GM19025 (cell line): ENCODE data around the gene MCTP2.
"Not testable (repeated sequence)": the region's sequence is repeated elsewhere in the genome, so short reads cannot be mapped to it uniquely, and the experiment has no call there.

Experiments used
- ATAC-seq: cut with Tn5 transposase; IDR thresholded peaks from one replicate; pipeline ENCODE4 v1.9.1; 2021; ENCODE audit warnings: mild to moderate bottlenecking, low read depth, moderate library complexity; ENCODE audit not compliant: unreplicated experiment

The MCTP2 gene

DNA sequence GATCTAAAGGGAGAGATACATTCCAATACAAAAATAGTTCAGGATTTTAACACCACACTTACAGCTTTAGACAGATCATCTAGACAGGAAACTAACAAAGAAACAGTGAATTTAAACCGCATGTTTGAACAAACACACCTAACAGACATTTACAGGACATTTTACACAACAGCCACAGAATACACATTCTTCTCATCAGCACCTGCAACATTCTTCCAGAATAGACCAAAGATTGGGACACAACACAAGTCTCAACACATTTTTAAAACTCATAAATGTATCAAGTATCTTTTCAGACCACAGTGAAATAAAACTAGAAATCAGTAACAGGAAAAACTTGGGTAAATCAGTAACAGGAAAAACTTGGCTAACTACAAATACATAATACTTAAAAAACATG is 256.3 kb downstream of the MCTP2 start:
- no peak for ATAC-seq

DNA sequence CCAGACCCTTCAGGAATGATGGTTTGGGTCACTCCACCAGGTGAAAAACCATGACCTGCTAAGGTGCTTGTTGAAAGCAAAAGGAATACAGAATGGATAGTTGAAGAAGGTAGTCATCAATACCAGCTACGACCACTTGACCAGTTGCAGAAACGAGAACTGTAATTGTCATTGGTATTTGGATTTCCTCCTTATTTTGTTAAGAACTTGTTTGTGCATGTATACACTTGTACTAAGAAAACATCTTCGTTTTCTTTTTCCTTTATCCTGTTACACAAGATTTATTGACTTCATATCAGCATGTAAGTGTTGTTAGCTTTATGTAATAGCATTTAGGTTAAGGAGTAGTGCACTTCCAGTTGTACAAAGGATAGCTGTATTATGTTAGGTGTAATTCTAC is 261.8 kb downstream of the MCTP2 start:
- no peak for ATAC-seq

DNA sequence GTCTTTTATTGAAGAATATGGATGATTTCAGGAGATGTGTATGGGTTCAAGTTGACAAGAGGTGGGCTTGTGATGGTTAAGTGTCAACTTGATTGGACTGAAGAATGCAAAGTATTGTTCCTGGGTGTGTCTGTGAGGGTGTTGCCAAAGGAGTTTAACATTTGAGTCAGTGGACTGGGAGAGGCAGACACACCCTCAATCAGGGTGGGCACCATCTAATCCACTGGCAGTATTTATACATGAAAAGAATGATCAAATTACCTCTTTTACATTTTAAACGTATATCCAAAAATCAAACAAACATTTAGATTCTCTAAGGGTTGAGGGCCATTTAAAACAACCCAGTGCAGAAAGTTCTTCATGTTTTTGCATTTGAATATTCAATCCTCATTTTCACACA is 262.2 kb downstream of the MCTP2 start:
- ATAC-seq: not testable (repeated sequence)

DNA sequence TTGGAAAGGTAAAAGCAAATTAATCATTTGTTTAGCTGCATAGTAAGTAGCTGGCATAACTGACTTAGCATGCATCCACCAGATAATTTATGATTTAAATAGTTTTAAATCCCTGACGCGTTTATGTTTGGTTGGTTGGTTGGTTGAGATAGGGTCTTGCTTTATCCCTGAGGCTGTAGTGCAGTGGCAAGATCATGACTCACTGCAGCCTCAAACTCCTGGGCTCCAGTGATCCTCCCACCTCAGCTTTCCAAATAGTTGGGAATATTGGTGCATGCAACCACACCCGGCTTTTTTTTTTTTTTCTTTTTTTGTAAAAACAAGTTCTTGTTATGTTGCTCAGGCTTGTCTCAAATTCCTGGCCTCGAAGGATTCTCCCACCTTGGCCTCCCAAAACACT is 263.4 kb downstream of the MCTP2 start:
- no peak for ATAC-seq

DNA sequence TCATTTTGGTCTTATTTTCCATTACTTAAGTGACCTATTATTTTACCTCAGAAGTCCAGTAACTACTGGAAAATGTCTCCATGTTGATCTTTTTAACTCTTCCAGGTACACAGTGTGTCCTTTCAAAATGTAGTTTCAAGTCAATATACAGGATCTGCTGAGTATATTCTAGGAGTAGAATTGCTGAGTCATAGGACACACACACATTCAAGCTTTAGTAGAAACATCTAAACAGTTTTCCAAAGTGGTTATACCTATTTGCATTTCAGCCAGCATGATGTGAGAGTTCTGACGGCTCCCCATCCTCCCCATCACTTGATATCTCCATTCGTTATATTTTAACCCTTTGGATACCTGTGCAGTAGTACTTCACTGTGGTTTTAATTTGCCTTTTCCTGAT is 271.9 kb downstream of the MCTP2 start:
- ATAC-seq: no peak

DNA sequence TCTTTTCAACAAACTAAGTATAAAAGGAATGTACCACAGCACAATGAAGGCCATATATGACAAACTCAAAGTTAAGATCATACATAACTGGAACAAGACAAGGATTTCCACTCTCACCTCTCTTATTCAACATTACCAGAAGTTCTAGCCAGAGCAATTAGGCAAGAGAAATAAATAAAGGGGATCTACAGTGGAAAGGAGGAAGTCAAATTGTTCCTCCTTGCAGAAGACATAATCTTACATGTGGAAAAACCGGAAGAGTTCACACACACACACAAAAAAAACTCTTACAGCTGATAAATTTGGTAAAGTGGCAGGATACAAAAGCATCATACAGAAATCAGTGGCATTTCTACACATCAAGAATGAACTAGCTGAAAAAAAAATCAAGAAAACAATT is 277.9 kb downstream of the MCTP2 start:
- ATAC-seq: no peak

DNA sequence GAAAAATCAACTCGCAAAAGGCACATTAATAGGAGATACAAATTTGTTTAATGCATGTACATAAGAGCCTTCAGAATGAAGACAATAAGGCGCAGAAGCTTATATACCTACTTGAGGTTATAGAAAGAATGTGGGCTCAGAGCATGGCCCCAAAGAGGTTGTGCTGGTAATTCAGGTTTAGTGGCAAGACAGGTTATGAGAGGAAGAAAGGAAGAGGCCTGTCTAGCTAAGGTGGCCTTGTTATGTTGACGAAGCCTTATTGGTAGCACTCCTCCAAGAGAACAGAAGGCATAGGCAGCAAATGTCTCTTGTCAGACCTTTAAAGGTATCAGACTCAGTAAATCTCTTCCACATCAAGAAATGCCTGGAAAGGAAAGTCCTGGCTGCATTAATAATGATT is 290.8 kb downstream of the MCTP2 start:
- ATAC-seq: no peak

DNA sequence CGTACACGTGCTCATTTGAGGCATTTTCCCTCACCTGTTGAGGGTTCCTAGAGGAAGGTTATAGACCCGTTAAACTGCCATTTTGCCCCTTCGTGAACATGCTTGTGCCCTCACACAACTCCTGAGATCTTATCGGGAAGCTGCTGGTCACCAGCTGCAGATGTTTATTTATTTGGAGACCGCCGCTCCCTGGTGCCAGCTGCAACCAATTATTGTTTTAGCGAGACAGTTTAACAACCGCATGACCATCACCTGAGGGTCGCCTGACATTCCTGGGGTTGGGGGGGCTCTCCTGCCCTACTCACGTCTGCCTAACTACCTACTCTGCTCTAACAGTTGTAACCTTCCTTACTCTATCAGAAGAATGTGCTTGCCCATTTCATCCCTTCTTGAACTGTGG is 292.5 kb downstream of the MCTP2 start:
- ATAC-seq: no peak

DNA sequence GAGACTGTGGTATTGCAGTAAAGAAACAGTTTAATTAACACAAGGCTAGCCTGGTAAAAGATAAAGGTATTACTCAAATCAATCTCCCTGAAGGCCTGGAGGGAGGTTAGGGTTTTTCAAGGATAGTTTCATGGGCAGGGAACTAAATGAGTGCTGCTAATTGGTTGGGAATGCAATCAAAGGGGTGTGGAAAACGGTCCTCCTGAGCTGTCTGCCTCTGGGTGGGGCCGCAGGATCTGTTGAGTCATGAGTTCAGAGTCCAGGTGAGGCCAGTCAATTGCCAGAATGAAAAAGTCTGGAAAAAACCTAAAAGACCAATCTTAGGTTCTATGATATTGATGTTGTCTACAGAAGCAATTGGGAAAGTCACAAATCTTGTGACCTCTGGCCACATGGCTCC is 293.2 kb downstream of the MCTP2 start:
- no peak for ATAC-seq

DNA sequence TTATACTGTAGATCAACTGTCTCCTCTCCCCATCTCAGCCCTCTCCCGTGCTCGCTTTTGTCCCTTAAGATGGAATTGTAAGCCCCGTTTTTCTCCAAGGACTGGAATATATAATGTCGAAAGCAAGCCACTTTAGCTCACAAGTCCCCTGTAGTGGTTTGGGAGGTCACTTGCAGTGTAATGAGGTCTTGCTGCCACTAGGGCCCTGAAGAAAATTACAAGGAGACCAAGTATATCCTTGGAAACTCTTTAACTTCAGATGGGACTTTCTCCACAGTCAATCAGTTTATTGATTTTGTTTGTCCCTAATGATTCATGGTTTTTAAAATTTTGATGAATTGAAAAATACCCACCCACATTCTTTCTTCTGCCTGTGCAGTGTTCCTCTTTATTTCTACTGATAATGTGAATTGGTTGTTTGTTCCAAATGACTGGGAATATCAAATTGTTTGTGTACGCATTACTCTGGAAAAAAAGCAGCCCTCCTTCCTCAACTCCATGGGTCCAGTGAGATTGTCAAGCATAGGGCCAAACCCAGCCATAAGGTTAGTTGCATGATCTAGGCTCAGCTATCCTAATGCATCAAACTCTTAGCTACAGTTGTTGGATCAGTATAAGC is 294.8 kb downstream of the MCTP2 start:
- ATAC-seq: no peak

DNA sequence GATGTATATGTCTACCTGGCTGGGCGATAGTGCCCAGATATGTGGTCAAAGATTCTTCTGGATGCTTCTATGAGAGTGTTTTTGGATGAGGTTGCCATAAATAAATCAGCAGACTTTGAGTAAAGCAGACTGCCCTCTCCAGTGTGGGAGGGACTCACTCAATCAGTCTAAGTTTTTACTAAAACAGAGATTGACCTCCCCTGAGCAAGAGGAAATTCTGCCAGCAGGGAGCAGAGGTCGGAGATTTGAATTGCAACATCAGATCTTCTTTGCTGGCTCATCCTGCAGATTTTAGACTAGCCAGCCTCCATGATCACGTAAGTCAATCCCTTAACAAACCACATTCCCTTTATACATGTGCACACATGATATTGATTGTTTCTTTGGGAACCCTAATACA is 300.9 kb downstream of the MCTP2 start:
- ATAC-seq: no peak
